ENCODE measurements around the gene FMN2.

FMN2 gene

DNA sequence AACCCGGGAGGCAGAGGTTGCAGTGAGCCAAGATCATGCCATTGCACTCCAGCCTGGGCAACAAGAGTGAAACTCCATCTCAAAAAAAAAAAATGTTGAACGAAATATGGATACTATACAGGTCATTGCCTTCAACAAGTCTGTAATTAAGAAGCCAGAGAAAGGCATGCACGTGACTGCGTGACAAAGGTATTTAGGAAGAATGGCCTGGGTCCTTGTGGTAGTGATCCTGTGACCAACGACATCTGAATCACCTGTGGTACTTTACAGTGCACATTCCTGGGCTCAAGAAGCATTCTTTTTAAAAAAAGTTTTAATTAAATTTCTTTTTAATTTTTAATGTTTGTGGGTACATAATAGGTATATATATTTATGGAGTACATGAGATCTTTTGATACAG, 405.3 kb downstream of the FMN2 start:
- no peak for DNase-seq

GRCh38 chr1:240497908-240498307, 406.2 kb downstream of the FMN2 start:
- DNase-seq: no peak

- no peak for DNase-seq
These were observed 406.7 kb downstream of the FMN2 start for GRCh38 chr1:240498335-240498734.

DNA sequence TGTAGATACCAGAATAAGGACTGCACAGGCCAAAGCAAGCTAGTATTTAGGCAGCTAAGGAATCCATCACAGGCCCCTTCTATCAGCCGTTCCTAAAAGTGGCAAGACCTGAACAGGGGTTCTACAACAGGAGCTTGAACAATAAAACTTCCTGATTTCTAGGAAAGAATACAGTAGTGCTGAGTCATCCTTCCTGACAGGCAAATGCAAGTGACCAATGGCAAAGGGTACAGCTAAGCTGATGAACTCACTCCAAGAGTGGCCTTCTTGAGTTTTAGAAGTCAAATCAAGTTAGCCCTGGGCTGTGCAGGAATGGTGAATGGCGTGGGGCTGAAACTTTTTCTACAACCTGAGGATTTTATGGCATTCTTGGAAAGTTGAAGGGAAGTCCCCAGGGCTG, 407.3 kb downstream of the FMN2 start:
- DNase-seq: no peak

DNA sequence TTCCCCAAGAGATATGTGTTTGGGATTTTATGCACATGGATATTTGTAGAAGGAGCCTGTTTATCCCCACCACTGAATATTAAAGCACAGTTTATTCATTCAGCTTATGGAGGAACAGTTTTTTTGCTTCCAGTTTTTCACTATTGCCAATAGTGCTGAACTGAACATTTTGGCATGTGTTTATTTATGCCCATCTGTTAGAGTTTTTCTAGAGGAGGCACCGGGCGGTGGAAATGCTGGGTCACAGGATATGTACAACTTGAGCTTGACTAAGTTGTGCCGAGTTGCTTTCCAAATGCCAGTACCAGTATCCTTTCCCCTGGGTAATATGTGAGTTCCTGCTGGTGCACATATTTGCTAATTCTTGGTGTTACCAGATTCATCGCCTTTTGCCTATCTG, 409.0 kb downstream of the FMN2 start:
- DNase-seq: no peak

DNA sequence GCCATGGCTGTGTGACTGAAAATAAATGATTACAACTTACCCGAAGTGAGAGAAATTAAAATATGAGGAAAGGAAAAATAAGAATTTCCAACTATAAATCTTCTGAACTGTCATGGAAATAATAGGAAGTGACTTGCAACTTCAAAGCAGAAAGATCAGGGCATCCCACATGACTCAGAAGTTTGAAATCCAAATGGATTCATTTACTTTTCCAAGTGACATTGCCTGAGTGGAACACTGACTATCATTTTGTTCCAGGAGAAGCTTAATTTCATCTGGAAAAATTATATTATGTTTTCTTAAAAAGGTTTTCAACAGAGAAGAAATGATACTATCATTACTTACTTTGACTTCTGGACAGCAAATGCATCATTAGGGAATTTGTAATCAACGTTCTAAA, 409.4 kb downstream of the FMN2 start:
- DNase-seq: no peak

DNA sequence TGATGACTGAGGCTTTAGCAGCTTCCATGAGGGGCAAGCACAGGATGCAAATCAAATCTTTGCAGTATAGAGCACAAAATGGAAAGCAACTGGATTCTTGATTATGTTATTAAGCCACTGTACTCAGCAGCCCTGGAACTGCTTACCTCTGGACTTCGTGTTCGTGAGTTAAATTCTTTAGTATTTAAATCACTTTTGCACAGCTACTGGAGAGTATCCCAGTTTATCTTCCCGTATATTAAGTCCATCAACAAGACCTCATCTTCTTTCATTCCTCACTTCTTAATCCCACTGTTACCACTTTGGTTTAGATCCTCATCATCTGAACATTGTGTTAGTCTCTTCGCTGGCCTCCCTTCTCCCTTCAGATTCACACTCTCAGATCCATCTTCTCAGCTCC, 411.4 kb downstream of the FMN2 start:
- DNase-seq: no peak

GRCh38 chr1:240503558-240503957, 411.9 kb downstream of the FMN2 start:
- DNase-seq: no peak

GRCh38 chr1:240506176-240506575, 414.5 kb downstream of the FMN2 start:
- DNase-seq: no peak

- no peak for DNase-seq
These were observed 416.5 kb downstream of the FMN2 start for GRCh38 chr1:240508201-240508600.

DNA sequence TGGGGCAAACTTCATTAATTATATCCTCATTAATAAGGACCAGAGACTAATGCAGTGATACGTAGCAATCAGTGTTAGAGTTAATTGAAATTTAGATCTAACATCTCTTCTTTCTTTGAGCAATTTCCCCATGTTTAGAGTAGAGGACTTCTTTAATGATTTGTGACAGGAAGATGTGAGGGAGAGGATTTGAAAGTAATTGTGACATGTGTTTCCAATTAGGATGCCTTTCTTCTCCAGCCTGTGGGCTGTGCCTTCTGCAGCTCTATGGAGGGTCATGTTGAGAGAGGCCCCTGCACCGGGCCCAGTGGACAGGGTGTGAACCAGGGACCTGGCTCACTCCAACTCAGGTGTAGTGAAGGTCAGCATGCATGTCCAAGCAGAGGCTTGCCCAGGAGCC, 417.3 kb downstream of the FMN2 start:
- DNase-seq: no peak

GRCh38 chr1:240511789-240512188, 420.1 kb downstream of the FMN2 start:
- no peak for DNase-seq

DNA sequence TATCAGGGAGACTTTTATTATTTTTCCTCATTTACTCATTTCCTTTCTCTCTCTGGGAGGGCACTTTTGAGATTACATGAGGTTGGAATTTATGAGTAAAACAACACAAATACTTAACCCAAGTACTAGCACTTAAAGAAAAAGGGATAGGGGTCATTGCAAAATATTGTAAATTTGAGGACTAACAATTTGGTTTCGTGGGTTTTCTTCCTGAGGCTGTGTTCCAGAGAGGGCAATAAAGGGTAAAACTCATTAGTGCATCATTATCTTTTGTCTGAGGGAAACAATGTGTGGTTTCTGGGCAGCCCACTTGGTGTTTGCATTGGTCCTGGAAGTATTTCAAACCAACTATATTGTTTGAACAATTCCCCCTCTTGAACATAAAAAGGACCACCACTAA, 423.8 kb downstream of the FMN2 start:
- DNase-seq: no peak

DNA sequence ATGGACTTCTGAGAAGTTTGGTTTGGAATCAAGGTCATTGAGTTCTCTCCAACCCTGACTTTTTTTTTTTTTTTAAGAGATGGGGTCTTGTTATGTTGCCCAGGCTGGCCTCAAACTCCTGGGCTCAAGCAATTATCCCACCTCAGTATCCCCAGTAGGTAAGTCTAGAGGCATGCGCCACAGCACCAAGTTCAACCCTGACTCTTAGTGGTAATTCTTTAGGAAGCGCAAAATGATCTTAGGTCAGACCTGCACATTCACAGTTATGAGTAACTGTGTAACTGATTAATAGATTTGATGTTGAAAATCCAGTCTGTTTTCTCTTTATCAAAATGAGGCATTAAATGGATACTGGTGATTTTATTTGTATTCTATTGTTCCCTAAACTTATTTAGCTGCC, 424.4 kb downstream of the FMN2 start:
- DNase-seq: no peak

DNA sequence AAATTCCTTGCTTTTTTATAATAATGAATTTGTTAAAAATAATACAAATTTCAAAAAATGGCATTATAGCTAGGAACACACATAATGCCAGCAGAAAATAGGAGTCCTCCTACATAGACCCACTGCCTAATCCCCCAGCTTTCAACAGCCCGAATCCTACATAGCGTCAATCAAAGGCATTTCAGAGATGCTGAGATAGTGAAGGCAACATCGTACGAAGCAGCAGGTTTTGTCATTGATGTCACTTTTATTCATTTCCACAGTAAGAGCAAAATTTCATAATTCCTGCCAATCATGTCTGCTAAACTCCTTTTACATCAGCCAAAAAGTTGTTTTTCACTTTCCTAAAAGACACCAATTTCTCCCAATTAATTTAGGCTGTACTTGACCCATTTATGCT, 426.2 kb downstream of the FMN2 start:
- DNase-seq: no peak

- no peak for DNase-seq
These were observed 430.6 kb downstream of the FMN2 start for GRCh38 chr1:240522122-240522822.

GRCh38 chr1:240524356-240525069, 432.8 kb downstream of the FMN2 start:
- DNase-seq: no peak

Measured in suppressor macrophage (primary cell).